GM19324 (cell line): ENCODE data around the gene ANKRD36C.
"Not testable (repeated sequence)": the region's sequence is repeated elsewhere in the genome, so short reads cannot be mapped to it uniquely, and the experiment has no call there.

Experiments used
- ATAC-seq: cut with Tn5 transposase; IDR thresholded peaks from one replicate; pipeline ENCODE4 v1.9.1; 2021; ENCODE audit warnings: mild to moderate bottlenecking, moderate library complexity; ENCODE audit not compliant: unreplicated experiment, low FRiP score

ANKRD36C gene

DNA sequence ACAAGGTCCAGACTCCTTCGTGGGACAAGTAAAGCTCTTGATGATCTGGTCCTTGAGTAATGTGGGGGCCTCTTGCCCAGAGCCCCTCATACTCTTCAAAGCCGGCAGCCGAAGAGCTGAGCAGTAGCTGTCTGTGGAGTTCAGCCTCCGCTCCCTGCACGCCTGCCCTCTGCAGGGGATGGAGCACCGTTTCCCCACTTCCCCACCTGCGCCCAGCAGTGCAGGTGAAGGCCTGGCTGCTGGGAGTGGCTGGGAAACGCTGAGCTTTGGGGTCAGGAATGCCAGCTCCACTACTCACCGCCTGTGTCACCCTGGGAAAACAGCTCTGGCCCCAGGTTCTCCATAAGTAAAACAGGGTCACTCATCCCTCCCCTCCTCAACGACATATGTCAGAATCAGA is 18.2 kb upstream of the ANKRD36C start:
- ATAC-seq = not testable (repeated sequence)

DNA sequence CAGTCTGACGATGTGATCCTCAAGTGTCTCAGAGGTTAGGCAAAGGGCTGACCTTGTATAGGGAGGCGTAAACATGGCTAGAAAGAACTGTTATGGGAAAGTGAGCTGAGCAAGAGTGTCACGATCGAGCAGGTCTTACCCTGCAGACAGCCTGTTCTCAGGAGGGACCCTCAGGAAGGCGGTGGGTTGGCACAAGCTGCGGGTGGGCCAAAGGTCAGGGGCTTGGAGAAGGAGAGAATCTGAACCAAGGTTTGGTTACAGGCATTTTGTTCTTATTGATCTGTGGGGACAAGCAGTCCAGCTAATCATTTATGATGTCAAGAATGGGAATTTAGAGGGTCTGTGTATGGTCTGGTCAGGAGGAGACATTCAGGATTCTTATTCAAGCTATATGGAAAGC is 16.4 kb upstream of the ANKRD36C start:
- not testable (repeated sequence) for ATAC-seq

DNA sequence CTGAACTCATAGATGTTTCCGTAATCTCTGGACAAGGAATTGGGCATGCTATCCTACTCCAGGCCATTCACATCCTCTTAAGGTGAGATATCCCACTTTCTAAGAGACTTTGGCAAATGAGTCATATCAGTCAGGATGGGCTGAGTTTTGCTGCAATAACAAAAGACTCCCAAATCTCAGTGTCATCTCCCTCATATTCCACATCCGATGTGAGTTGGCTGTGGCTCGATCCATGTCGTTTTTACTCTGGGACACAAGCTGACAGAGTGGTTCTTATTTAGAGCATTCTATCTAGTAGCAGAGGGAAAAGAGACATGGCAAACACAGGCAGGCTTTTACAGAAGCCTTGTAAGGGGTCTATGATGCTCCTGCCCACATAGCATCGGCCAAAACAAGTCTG is 14.6 kb upstream of the ANKRD36C start:
- ATAC-seq = not testable (repeated sequence)

DNA sequence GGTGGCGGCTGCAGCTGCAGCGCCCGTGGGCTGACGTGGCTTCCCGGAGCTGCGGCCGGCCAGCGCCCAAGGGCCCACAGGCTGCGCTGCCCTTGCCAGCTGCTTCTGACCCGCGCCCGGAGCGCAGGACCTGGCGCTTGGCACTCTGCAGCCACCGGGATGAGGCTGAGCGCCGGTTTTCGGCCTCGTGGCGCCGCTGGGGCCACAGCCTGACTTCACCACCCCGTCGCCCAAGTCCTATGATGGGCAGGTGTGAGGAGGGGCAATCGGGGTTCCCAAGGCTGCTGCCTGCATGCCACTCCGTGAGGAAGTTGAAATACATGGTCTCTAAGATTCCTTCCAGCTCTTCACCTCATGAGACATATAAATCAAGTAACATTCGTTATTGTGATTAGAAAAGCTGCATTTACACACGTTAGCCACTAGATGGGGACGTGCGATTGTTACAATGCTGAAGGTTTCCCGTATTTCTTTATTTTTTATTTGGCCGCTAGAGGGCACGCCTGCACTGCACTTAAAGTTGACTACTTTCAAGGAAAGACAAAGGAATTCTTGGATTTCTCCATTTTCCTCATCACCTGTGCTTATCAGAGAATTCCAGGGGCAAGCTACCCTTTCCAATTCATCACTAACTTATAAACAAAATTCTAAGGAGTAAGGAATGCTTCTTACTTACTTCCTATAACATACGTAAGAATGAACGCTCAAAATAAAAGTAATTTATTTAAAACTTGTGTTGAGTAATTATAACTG is 1.1 kb upstream of the ANKRD36C start:
- ATAC-seq = peak; percentile 39

DNA sequence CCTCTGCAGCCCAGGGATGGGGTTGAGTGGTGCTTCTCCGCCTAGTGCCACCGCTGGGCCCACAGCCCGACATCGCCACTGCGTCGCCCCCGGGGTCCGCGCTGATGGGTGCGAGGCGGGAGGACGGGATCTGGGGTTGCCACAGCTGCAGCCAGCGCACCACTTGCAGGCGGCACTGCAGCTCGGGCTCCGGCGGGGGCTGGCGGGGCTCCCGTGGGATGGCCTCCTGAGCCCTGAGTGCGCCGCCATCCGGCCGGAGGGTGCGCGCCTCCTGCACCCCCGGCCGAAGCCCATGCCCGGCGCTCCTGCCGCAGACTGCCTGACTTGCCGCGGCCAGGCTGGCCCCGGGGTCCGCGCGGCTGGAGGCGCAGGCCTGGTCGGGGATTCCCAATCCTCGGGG is 478 bp upstream of the ANKRD36C start:
- peak; percentile 31 for ATAC-seq

DNA sequence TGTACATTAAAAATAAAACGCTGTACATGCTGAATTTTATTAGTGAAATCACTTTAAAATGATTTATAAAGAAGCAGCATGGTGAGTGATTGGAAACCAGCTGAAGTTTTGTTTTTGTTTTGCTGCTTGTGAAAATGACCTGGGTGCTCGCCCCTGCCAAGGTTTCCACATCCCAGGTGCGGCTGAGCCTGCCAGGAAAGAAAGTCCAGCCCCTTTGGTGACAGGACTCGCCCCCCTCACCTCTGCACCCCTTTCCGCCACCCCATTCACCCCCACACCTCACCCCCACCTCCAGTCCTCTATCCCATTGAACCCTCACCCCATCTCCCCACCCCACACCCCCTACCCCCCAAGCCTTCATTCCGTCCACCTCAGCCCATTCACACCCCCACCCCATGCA is 740 bp downstream of the ANKRD36C start:
- ATAC-seq = not testable (repeated sequence)

DNA sequence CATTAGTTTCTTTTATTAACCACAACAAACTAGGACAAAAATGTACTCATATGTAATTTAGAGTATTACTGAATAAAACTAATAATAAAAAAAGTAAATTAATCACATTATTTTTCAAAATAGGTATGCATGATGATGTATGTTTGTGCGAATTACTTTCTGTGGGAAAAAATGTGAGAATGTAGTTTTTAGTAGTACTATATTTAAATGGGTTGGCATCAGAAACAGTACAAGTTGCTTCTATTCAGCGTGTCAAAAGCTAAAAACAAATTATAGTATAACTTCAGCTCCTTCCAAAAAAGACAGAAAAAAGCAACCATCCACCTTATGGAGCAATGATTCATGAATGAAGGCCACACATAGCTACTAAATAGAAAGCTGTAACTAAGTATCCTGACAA is 40.0 kb downstream of the ANKRD36C start:
- not testable (repeated sequence) for ATAC-seq

DNA sequence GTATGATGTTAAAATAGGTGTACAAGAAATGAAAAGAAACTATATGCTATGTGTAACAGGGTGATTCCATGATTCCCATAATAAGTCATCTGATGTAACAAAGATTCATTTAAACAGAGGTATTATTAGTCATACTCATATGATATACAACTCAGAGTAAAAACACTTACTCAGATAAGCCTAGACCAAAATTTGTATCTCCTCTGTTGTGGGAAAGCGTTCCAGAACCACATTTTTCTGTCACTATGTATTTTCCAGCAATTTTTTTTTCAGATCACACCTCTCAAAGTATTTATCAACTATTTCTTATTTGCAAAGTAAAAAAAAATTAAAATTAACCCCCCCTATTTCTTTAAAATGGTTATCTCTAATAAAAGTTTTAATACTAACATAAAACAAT is 43.6 kb downstream of the ANKRD36C start:
- ATAC-seq = not testable (repeated sequence)

DNA sequence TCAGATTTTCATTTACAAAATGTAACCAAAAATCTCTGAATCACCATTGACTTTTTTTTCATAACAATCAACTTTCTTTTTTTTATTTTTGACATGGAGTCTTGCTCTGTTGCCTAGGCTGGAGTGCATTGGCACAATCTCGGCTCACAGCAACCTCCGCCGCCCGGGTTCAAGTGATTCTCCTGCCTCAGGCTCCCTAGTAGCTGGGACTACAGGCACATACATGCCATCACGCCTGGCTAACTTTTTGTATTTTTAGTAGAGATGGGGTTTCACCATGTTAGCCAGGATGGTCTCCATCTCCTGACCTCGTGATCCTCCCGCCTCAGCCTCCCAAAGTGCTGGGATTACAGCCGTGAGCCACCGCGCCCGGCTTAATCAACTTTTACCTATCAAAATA is 51.7 kb downstream of the ANKRD36C start:
- ATAC-seq = not testable (repeated sequence)

DNA sequence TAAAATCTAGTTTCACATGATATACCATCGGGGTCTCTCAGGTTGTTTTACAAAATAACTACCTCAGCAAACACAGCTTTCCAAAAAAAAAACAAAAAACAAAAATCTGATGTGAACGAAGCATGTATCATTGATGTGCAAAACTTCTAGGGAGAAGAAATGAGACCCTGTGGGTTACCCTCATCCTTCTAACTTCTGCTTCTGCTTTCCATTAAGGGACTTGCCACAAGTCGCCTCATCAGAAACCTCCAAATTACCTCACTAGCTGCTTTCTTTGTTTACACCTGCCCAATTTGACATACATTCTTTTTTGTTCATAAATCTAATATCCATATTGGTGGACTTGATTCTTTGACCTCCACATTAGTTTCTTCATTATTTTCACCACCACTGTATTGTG is 60.9 kb downstream of the ANKRD36C start:
- ATAC-seq = not testable (repeated sequence)

DNA sequence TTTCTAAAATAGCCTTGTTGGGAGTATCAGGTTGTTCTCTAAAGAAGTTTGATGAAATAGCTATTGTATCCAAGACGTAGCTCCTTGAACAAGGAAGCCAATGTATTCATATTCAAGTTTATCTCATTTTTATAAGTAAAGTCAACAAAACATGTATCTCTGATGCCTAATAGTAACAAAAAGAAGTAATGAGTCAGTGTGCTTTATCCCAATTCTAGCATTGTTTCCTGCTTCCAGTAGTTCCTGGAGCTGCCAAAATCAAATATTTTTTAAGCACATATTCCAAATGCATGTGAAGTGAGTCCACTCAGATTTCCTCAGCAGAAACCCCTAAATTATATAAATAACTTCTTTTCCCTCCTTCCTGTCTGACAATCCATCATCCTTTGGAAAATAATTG is 74.6 kb downstream of the ANKRD36C start:
- ATAC-seq = not testable (repeated sequence)

DNA sequence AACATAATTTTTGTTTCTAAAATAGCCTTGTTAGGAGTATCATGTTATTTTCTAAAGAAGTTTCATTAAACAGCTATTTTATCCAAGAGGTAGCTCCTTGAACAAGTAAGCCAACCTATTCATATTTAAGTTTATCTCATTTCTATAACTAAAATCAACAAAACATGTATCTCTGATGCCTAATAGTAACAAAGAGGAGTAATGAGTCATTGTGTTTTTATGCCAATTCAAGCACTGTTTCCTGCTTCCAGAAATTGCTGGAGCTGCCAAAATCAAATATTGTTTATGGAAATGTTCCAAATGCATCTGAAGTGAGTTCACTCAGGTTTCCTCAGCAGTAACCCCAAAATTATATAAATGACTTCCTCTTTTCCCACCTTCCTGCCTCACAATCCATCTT is 76.5 kb downstream of the ANKRD36C start:
- not testable (repeated sequence) for ATAC-seq

DNA sequence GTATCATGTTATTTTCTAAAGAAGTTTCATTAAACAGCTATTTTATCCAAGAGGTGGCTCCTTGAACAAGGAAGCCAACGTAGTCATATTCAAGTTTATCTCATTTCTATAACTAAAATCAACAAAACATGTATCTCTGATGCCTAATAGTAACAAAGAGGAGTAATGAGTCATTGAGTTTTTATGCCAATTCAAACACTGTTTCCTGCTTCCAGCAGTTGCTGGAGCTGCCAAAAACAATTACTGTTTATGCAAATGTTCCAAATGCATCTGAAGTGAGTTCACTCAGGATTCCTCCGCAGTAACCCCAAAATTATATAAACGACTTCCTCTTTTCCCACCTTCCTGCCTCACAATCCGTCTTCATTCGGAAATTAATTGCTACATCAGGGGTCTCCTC is 80.2 kb downstream of the ANKRD36C start:
- ATAC-seq = not testable (repeated sequence)

DNA sequence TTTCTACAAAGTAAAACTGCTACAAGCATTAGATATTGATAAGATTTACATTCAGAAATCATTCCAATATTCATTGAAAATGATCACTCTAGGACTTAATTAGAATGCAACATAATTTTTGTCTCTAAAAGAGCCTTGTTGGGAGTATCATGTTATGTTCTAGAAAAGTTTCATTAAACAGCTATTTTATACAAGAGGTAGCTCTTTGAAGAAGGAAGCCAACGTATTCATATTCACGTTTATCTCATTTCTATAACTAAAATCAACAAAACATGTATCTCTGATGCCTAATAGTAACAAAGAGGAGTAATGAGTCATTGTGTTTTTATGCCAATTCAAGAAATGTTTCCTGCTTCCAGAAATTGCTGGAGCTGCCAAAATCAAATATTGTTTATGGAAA is 97.2 kb downstream of the ANKRD36C start:
- not testable (repeated sequence) for ATAC-seq

DNA sequence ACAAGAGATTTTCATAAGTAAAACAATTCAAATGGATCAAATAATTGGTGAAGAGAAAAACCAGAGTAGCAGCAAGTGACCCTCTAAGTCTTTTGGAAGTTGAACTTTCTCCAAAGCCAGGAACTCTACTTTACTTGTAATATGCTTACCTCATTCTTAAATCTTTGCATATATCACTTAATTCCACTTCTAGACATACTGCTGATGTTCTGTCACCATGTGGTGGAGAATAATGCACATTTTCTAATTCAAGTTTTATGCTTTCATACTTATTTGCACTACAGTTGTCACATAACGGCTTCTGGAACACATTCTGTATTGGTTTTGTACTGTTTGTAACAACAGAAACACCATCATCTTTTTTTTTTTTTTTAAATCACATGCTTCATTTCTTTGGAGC is 123.7 kb downstream of the ANKRD36C start:
- not testable (repeated sequence) for ATAC-seq

DNA sequence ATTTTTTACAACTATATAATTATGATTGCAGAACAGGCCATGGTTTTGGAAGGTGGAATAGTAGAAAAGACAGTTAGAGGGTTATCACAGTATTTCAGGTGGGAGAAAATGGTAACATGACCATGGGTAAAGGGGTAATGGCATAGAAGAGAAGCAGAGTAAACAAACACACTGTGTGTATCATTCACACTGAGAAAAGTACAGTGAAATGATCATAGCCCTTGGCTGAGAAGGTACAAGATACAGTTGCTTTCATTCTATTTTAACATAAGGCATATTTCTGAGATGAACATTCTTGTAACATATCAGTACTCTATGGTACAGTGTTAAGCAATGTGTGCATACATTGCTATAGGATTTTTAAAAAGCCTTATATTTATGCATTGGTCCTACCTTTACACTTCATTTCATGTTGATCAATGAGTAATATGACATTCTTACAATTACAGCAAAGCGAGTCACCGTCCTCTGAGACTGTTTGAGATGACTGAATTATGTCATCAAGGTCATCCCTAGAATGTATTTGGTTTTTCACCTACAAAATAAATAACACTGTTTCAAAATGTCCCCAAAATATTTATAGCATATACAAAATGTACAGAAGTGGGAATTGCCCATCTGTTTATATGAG is 124.5 kb downstream of the ANKRD36C start:
- ATAC-seq = not testable (repeated sequence)

DNA sequence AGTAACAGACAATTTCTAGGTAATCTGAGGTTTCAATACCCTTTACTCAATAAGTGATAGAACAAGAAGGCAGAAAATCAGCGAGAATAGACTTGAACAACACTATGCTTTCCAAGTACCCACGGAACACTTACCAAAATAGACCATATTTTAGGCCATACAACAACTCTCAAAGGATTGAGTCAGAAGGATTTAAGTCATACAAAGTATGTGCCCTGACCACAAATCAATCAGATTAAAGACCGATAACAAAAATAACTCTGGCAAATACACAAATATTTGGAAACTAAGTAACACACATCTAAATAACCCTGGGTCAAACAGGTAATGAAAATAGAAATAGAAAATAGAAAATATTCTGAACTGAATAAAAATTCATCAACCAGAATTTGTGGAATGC is 129.5 kb downstream of the ANKRD36C start:
- ATAC-seq = not testable (repeated sequence)

DNA sequence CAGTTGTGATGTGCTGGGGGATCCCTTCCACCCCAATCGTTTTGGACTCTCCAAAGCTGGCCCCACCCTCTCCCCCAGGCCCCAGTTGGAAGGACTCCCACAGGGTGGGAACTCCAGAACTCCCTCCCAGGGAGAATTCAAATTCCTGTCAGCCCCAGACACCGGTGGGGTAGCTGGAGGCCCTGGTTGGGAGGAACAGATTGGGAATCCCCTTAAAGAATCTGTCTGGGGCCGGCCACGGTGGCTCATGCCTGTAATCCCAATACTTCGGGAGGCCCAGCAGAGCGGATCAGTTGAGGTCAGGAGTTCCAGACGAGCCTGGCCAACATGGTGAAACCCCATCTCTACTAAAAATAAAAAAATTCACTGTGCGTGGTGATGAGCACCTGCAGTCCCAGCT is 155.5 kb downstream of the ANKRD36C start:
- ATAC-seq = no peak

DNA sequence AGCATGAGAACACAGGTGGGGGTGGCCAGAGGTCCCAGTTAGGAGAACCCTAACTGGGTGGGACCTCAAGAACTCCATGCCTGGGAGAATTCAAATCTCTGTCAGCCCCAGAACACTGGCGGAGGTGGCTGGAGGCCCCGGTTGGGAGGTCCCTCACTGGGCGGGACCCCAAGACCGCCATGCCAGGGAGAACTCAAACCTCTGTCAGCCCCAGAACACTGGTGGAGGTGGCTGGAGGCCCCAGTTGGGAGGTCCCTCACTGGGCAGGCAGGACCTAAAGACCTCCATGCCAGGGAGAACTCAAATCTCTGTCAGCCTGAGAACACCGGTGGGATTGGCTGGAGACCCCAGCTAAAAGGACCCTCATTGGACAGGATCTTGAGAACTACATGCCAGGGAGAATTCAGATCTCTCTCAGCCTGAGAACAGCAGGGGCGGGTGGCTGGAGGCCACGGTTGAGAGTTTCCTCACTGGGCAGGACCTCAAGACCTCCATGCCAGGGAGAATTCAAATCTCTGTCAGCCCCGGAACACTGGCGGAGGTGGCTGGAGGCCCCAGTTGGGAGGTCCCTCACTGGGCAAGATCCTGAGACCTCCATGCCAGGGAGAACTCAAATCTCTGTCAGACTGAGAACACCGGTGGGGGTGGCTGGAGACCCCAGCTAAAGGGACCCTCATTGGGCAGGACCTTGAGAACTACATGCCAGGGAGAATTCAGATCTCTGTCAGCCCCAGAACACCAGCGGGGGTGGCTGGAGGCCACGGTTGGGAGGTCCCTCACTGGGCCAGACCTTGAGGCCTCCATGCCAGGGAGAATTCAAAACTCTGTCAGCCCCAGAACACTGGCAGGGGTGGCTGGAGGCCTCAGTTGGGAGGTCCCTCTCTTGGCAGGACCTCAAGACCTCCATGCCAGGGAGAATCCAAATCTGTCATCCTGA is 157.3 kb downstream of the ANKRD36C start:
- ATAC-seq = not testable (repeated sequence)

DNA sequence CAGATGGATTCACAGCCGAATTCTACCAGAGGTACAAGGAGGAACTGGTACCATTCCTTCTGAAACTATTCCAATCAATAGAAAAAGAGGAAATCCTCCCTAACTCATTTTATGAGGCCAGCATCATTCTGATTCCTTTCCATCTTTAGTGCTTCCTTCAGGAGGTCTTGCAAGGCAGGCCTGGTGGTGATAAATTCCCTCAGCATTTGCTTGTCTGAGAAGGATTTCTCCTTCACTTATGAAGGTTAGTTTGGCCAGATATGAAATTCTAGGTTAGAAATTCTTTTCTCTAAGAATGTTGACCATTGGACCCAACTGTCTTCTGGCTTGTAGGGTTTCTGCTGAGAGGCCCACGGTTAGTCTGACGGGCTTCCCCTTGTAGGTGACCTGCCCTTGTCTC is 167.4 kb downstream of the ANKRD36C start:
- not testable (repeated sequence) for ATAC-seq

DNA sequence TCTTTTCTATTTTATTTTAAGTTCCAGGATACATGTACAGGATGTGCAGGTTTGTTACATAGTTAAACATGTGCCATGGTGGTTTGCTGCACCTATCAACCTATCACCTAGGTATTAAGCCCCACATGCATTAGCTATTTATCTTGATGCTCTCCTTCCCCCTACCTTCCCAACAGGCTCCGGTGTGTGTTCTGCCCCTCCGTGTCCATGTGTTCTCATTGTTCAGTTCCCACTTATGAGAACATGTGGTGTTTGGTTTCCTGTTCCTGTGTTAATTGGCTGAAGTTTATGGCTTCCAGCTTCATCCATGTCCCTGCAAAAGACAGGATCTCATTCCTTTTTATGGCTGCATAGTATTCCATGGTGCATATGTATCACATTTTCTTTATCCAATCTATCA is 174.1 kb downstream of the ANKRD36C start:
- ATAC-seq = not testable (repeated sequence)
